Measurements from ENCODE around the gene STAG1. TPM values are rescaled to one million over a fixed set of nuclear protein-coding genes. Genes with fewer than 3 reads are reported as not detected.
"Not testable (repeated sequence)": the region's sequence is repeated elsewhere in the genome, so short reads cannot be mapped to it uniquely, and the experiment has no call there.

The STAG1 gene
- 21.3 and 30.1 TPM in 2 replicates for polyA plus RNA-seq (2011; rRNA removed)
- 24.0 and 43.8 TPM in 2 replicates for polyA minus RNA-seq (2011; rRNA and poly(A)+ RNA removed)

DNA sequence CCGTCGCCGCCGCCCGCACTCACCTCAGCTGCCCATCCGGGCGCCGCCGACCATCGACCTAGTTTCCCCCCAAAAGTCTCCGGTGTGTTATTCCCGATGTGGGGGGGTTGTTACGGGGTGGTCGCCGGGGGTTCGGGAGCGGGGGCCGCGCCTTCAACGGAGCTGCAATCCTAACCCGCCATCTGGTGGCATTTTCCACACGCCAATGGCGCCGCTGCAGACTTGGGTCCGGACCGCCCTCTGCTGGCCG lies at the start of gene STAG1:
TSS of gene STAG1 (minus strand) at position 207 of the 250 bp plus-strand sequence. CDS start 121,480 bp downstream, outside the sequence.
- ChIA-PET POLR2A (interaction anchor here (0.6 to 2.3 kb wide), 39 partner anchors 14 to 1331 kb away, joined by 3 to 34 read pairs (median 4); partner anchors contain the start of genes MSL2, NCK1 and SLC35G2), CTCF (interaction anchor here (0.6 to 7.2 kb wide), 164 partner anchors 10 to 681 kb away, joined by 3 to 159 read pairs (median 5); partner anchors contain the start of genes IL20RB, MSL2 and NCK1)
- no peak for DNase-seq (ENCODE audit: low read depth, low spot score)
- Histone ChIP-seq H3K27me3 (ENCODE audit: control insufficient read depth, insufficient read depth, low read length) (no peaks in the 10 kb centered on the region), H3K9me3 (ENCODE audit: control insufficient read depth, insufficient read depth, low read length) (no peaks in the 10 kb centered on the region), H3K4me3 (ENCODE audit: low read depth, low read length) (peak within 1 kb of the TSS; percentile 71), H3K27ac (ENCODE audit: low read depth, low read length) (peak within 1 kb of the TSS; percentile 100)
- TF ChIP-seq CTCF (IDR thresholded peaks at IDR 0.05; ENCODE audit: low read depth, low read length), result peak; percentile 88

- H3K27me3 ChIP-seq (ENCODE audit: control insufficient read depth, insufficient read depth, low read length); DNase-seq (ENCODE audit: low read depth, low spot score); H3K9me3 ChIP-seq (ENCODE audit: control insufficient read depth, insufficient read depth, low read length); POLR2A ChIA-PET; H3K4me3 ChIP-seq (ENCODE audit: low read depth, low read length); CTCF ChIA-PET; H3K27ac ChIP-seq (ENCODE audit: low read depth, low read length): not testable (repeated sequence)
These were observed 49.0 kb upstream of the STAG1 start for GRCh38 chr3:136801146-136801545.

- DNase-seq (ENCODE audit: low read depth, low spot score), result no peak
- H3K4me3 ChIP-seq (ENCODE audit: low read depth, low read length), result no peak overlapping the region
- CTCF ChIA-PET, result interaction anchor here (0.7 to 1.7 kb wide), 2 partner anchors 40 to 221 kb away, joined by 3 to 7 read pairs; partner anchors contain the start of gene STAG1
- no peak for TF ChIP-seq CTCF (IDR thresholded peaks at IDR 0.05; ENCODE audit: low read depth, low read length)
- no peaks in the 10 kb centered on the region for H3K9me3 ChIP-seq (ENCODE audit: control insufficient read depth, insufficient read depth, low read length)
- POLR2A ChIA-PET, result no interaction called here
- H3K27ac ChIP-seq (ENCODE audit: low read depth, low read length), result no peak overlapping the region
- no peaks in the 10 kb centered on the region for H3K27me3 ChIP-seq (ENCODE audit: control insufficient read depth, insufficient read depth, low read length)
These were observed 40.6 kb upstream of the STAG1 start for GRCh38 chr3:136792556-136793330.

DNA sequence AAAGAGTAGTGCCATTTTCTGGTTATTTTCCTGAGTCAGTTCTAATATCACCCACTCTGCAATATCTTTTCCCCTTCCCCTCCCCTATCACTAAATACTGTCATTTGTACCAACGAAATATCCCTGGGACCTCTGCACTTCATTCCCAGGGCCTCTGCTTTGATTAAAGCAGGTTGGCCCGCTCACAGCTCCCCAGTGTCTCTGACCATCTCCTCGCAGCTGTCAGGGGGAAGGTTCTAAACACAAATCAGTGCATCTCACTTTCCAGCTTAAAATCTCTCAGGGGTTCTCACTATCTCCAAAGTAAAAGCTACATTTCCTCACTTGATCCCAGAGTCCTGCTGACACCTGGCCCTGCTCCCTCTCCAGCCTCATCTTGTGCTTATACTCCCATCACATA lies 38.6 kb upstream of the STAG1 start:
- no peak for DNase-seq (ENCODE audit: low read depth, low spot score)
- H3K27me3 ChIP-seq (ENCODE audit: control insufficient read depth, insufficient read depth, low read length), result no peaks in the 10 kb centered on the region
- H3K27ac ChIP-seq (ENCODE audit: low read depth, low read length), result no peak overlapping the region
- POLR2A ChIA-PET, result no interaction called here
- no peak overlapping the region for H3K4me3 ChIP-seq (ENCODE audit: low read depth, low read length)
- no peak for TF ChIP-seq CTCF (IDR thresholded peaks at IDR 0.05; ENCODE audit: low read depth, low read length)
- CTCF ChIA-PET, result interaction anchor here (0.6 to 1.4 kb wide), 2 partner anchors 53 to 223 kb away, joined by 3 to 4 read pairs; no protein-coding TSS in a partner anchor
- no peaks in the 10 kb centered on the region for H3K9me3 ChIP-seq (ENCODE audit: control insufficient read depth, insufficient read depth, low read length)

GRCh38 chr3:136789976-136790375 lies 37.8 kb upstream of the STAG1 start:
- ChIA-PET CTCF (interaction anchor here (0.6 to 1.4 kb wide), 2 partner anchors 53 to 224 kb away, joined by 3 to 4 read pairs; no protein-coding TSS in a partner anchor), POLR2A (no interaction called here)
- Histone ChIP-seq H3K27me3 (ENCODE audit: control insufficient read depth, insufficient read depth, low read length) (no peaks in the 10 kb centered on the region), H3K27ac (ENCODE audit: low read depth, low read length) (no peak overlapping the region), H3K4me3 (ENCODE audit: low read depth, low read length) (no peak overlapping the region), H3K9me3 (ENCODE audit: control insufficient read depth, insufficient read depth, low read length) (no peaks in the 10 kb centered on the region)
- DNase-seq (ENCODE audit: low read depth, low spot score), result no peak
- no peak for TF ChIP-seq CTCF (IDR thresholded peaks at IDR 0.05; ENCODE audit: low read depth, low read length)

Measured in AG04450 (cell line).